Measurements from ENCODE around the gene ADGRG7.

ADGRG7 gene

DNA sequence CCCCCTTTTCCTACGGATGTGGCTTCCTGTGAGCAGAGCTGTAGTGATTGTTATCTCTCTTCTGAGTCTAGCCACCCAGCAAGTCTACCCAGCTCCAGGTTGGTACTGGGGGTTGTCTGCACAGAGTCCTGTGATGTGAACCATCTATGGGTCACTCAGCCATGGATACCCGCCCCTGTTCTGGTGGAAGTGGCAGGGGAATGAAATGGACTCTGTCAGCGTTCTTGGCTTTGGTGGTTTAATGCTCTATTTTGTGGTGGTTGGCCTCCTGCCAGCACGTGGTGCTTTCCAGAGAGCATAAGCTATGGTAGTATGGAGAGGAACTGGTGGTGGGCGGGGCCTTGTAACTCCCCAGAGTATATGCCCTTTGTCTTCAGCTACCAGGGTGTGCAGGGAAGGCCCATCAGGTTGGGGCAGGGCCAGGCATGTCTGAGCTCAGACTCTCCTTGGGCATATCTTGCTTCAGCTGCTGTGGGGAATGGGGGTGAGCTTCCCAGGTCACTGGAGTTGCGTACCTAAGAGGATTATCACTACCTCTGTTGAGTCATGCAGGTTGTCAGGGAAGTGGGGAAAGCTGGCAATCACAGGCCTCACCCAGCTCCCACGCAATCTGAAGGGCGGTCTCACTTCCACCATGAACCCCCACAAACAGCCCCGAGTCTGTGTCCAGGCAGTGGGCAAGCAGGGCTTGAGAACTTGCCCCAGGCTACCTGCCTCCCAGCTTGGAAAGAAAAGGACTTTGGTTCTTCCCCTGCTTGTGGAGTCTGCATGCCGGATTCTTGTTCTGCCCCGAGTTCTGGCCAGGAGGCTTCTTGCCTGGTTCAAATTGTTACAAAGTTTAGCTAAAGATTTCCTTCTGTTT lies 9.0 kb upstream of the ADGRG7 start:
- DNase-seq (ENCODE audit: low read depth in 2 of 2, low spot score in 1 of 2): no peak

DNA sequence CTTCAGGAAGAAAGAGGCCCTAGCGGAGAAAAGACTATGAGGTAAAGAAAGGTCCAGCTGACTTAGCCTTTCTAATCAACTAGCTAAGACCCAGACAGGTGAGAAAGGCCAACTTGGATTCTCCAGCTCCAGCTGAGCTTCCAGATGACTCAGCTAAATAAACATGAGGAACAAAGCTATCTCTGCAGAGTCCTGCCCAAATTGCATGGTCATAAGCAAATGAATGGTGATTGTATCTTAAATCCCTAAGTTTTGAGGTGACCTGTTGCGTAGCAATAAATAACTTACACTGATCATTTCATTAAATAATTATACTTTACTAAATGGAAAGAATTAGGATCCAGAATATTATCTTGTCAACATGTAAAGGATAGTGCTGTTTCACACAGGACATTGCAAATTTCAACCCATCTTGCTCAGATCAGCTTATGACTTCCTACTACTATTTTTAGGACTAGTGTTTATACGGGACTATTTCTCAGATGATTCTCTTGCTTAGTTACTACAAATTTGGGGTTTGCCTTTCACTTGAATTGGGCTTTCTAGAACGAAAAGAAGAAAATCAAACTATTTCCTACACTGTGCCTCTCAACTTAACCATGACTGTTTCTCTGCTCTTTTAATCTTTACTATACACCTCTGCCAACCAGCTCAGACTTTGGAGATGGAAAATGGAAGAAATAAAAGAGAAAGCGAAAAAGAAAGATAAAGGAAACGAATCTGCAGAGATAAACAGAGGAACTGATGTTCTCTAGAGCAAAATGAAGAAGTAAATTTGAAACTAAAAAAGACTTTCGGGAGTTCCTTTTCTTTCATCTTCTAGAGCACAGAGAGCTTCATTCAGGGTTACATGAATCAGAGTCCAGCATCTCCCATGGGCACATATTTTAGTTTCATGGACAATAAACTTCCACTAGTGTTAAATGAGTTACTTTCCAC lies 6.6 kb upstream of the ADGRG7 start:
- no peak for DNase-seq (ENCODE audit: low read depth in 2 of 2, low spot score in 1 of 2)

- no peak for DNase-seq (ENCODE audit: low read depth in 2 of 2, low spot score in 1 of 2)
Measured at GRCh38 chr3:100603469-100603868, 5.9 kb upstream of the ADGRG7 start.

GRCh38 chr3:100605358-100605757 lies 4.0 kb upstream of the ADGRG7 start:
- DNase-seq (ENCODE audit: low read depth in 2 of 2, low spot score in 1 of 2): no peak

- no peak for DNase-seq (ENCODE audit: low read depth in 2 of 2, low spot score in 1 of 2)
Measured at GRCh38 chr3:100606894-100607512, 2.4 kb upstream of the ADGRG7 start.

DNA sequence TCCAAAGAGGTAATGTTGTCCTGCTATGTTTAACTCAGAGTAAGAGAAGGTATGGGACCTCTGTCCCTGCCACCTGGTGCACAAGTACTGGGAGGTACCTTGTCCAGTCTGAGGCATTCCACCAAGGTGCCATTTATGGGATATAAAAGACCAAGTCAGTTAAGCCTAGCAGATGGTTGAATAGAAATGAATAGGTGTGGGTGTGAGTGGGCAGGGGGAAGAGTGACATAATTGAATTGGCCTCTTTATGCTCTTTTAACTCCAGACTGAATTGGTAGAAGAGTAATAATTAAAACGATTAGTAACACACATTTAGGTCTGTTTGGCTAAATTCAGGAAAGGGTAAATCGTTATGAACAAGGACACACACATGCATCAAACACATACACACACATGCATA lies 562 bp downstream of the ADGRG7 start:
- no peak for DNase-seq (ENCODE audit: low read depth in 2 of 2, low spot score in 1 of 2)

- DNase-seq (ENCODE audit: low read depth in 2 of 2, low spot score in 1 of 2): no peak
Measured at GRCh38 chr3:100611221-100611620, 1.8 kb downstream of the ADGRG7 start.

GRCh38 chr3:100613721-100614390 lies 4.5 kb downstream of the ADGRG7 start:
- no peak for DNase-seq (ENCODE audit: low read depth in 2 of 2, low spot score in 1 of 2)

GRCh38 chr3:100614941-100615340 lies 5.5 kb downstream of the ADGRG7 start:
- DNase-seq (ENCODE audit: low read depth in 2 of 2, low spot score in 1 of 2): no peak

DNA sequence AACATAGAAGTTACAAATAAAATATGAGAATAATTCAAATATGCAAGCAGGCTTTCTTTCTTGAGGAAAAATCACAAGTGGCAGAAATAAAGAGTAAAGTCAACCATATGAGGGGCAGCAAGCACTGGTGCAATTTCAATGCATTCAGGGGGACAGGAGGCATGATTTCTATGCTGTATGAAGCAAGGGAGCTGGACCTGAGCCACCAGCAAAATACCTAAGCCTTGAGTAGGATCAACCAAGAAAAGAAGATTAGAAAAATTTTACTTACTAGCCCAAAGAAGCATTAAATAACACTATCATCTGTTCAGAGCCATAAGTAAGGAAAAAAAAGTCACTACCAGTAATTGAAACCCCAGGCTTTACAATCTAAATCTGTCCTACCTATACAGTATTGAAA lies 6.3 kb downstream of the ADGRG7 start:
- no peak for DNase-seq (ENCODE audit: low read depth in 2 of 2, low spot score in 1 of 2)

DNA sequence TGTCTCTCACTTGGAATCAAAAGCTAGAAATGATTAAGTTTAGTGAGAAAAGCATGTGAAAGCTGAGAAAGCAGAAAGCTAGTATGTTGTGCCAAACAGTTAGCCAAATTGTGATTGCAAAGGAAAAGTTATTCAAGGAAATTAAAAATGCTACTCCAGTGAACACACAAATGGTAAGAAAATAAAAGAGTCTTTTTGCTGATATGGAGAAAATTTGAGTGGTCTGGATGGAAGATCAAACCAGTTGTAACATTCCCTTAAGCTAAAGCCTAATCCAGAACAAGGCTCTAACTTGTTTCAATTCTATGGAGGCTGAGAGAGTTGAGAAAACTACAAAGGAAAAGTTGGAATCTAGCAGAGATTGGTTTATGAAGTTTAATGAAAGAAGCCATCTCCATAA lies 11.8 kb downstream of the ADGRG7 start:
- DNase-seq (ENCODE audit: low read depth in 2 of 2, low spot score in 1 of 2): no peak

DNA sequence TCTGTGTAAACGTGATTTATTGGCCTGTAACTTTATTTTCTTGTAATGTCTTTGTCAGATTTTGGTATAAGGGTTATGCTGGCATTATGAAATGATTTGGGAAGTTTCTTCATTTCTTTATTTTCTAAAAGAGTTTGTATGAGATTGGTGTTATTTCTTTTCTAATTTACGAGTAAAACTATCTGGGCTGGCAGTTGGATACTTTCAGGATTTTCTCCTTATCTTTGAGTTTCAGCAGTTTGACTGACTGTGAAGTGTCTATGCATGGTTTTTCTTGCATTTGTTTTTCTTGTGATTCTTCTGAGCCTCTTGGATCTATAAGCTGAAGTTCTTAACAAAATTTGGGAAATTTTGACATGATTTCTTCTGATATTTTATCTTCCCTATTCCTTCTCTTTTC lies 18.1 kb downstream of the ADGRG7 start:
- no peak for DNase-seq (ENCODE audit: low read depth in 2 of 2, low spot score in 1 of 2)

GRCh38 chr3:100629421-100630127 lies 20.2 kb downstream of the ADGRG7 start:
- DNase-seq (ENCODE audit: low read depth in 2 of 2, low spot score in 1 of 2): no peak

- no peak for DNase-seq (ENCODE audit: low read depth in 2 of 2, low spot score in 1 of 2)
Measured at GRCh38 chr3:100630664-100631063, 21.3 kb downstream of the ADGRG7 start.

DNA sequence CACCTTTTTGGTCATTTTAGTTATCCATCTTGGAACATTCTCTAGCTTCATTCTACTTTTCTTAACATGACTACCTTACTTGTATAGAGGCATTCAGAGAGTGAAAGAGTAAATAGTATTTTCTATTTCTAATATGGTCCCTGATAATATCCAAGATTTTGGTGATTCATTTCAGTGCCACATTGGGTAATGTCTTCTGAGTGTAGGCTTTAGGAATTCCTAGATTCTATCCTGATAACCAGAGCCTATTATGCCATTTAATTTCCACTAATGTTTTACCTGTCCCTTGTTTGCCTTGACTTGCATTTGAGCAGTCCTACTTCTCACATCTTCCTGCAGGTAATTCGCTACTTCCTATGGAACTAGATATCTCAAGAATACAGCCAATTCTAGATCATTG lies 21.8 kb downstream of the ADGRG7 start:
- no peak for DNase-seq (ENCODE audit: low read depth in 2 of 2, low spot score in 1 of 2)

DNA sequence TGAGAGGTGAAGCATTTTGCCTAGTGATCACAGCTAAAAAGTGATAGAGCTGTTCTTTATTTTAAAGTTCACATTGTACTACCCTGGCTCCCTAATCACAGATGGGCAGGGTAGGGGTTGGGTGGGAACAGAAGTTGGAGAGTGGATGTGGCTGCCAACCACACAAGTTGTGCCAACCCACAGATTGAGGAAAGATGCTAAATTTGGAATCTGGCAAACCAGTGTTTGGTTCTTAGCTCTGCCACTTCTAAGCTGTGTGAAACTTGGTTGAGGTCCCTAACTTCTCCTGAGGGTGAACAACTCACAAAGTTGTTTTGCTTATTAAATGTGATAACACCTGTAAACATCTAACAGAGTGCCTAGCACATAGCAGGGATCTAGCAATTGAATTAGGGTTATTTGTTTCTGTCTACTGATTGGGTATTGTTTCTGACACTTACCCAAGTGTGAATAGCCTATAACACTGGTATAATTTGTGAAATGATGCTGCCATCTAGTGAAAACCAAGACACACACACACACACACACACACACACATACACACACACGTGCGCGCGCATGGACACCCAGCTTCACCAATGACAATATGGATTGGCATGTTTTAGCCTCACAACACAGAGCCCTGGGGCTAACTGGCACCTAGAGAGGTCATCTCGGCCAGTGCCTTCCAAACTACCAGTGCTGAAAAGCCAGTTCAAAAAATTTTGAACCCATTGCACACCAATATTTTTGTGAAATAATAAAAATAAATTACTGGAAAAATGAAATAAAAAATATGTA lies 25.3 kb downstream of the ADGRG7 start:
- DNase-seq (ENCODE audit: low read depth in 2 of 2, low spot score in 1 of 2): no peak

DNA sequence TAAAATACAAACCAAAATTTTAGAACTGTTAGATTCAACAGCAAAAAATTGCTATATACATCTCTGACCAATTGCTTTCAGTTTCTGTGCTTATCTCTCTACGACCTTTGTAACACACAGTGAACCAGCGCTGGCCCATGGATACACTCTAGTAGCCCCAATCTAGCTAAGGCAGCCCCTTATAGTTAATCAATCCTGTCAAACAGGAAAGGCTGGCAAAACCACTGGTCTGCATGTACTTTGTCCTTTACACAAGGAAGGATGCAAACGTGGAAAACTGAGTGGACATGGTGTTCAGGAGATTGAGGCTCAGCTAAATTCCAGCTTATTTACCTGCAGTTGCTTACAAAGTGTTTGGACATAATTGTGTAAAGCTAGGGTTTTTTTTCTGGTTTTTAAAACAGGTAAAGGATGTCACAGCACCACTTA lies 25.9 kb downstream of the ADGRG7 start:
- no peak for DNase-seq (ENCODE audit: low read depth in 2 of 2, low spot score in 1 of 2)

DNA sequence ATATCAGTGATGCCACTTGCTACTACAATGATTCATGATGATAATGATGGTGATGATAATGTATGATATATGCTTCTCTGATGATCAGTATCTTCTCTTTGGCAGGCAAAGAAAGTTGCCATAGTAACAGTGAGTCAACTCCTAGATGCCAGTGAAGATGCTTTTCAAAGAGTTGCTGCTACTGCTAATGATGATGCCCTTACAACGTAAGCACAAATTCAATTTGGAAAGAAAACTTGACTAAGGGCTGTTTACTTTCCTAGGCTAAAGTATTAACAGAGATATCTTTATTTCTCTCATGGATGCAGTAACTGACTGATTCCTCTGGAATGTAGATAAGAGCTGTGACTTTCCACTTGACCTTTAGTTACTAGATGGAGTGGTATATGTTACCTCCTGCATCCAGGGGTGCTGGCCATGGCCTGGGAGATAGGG lies 27.8 kb downstream of the ADGRG7 start:
- DNase-seq (ENCODE audit: low read depth in 2 of 2, low spot score in 1 of 2): no peak

DNA sequence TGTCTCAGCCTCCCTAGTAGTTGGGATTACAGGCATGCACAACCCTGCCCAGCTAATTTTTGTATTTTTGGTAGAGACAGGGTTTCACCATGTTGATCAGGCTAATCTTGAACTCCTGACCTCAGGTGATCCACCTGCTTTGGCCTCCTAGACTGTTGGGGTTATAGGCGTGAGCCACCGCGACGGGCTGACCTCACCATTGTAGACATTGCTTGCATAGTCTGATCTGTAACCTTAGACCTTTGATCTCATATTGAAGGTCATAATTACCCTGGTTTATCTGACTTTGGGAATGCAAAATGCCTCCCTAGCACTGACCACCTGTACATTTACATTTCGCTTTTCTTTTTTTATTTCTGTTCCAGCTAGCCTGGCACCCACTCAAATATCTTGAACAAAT lies 31.2 kb downstream of the ADGRG7 start:
- DNase-seq (ENCODE audit: low read depth in 2 of 2, low spot score in 1 of 2): no peak

Data from stimulated activated CD8-positive, alpha-beta memory T cell treated with anti-CD3 and anti-CD28 coated beads, Interleukin-4, amount 100 ng/mL, for 4 hours (primary cell).